Measurements from ENCODE around the gene ZNF598. TPM values are rescaled to one million over a fixed set of nuclear protein-coding genes. Genes with fewer than 3 reads are reported as not detected.

Gene ZNF598
- total RNA-seq, 3 donors from 2014 or later (not counting 1 experiment from before 2014, with no cell fraction given), result 56.1 to 71.6 (median 58.2) TPM

GRCh38 chr16:2044541-2044940 is 34.9 kb upstream of the ZNF598 start:
- ATAC-seq (no peak), DNase-seq (no peak)
- Mint-ChIP-seq H3K27me3 (ENCODE audit: low read depth in 2 of 2) (no peaks in the 10 kb centered on the region), H3K9me3 (no peaks in the 10 kb centered on the region), H3K4me3 (no peak overlapping the region), H3K36me3 (no peaks in the 10 kb centered on the region), H3K27ac (no peak overlapping the region), H3K4me1 (peaks cover 14 to 26% of the 10 kb centered on the region in 2 donors)
- WGBS (ENCODE audit: insufficient coverage), result 81% methylated on average over 22 of the region's 22 CpGs
- H3K27me3 ChIP-seq (ENCODE audit: control insufficient read depth, insufficient read depth, low read length), result no peaks in the 10 kb centered on the region
- no peak for TF ChIP-seq CTCF (IDR thresholded peaks at IDR 0.05)
- no peaks in the 10 kb centered on the region for H3K9me3 ChIP-seq (ENCODE audit: control insufficient read depth, insufficient read depth, low read length)
- intact Hi-C loops (cut with micrococcal nuclease), result no loop called here
- H3K4me1 ChIP-seq (ENCODE audit: control insufficient read depth, insufficient read depth, low read length), result peaks cover 38% of the 10 kb centered on the region
- peaks cover 2% of the 10 kb centered on the region for H3K36me3 ChIP-seq (ENCODE audit: control insufficient read depth, insufficient read depth, low read length)
- H3K4me3 ChIP-seq (ENCODE audit: low read length), result no peak overlapping the region
- no peak overlapping the region for H3K27ac ChIP-seq (ENCODE audit: low read length)

GRCh38 chr16:2043667-2044451 is 34.2 kb upstream of the ZNF598 start:
- peaks cover 13 to 25% of the 10 kb centered on the region in 2 donors for H3K4me1 Mint-ChIP-seq
- no peak overlapping the region for H3K4me3 ChIP-seq (ENCODE audit: low read length)
- WGBS (ENCODE audit: insufficient coverage), result 69% methylated on average over 26 of the region's 26 CpGs

GRCh38 chr16:2042986-2043666 is 33.5 kb upstream of the ZNF598 start:
- ATAC-seq, result no peak
- Mint-ChIP-seq H3K4me1 (peaks cover 6 to 17% of the 10 kb centered on the region in 2 donors), H3K9me3 (no peaks in the 10 kb centered on the region), H3K4me3 (no peak overlapping the region), H3K27me3 (ENCODE audit: low read depth in 2 of 2) (no peaks in the 10 kb centered on the region), H3K36me3 (no peaks in the 10 kb centered on the region), H3K27ac (peak overlapping the region in 1 of 2 donors; percentile 38)
- Histone ChIP-seq H3K27me3 (ENCODE audit: control insufficient read depth, insufficient read depth, low read length) (no peaks in the 10 kb centered on the region), H3K27ac (ENCODE audit: low read length) (no peak overlapping the region), H3K4me1 (ENCODE audit: control insufficient read depth, insufficient read depth, low read length) (peaks cover 34% of the 10 kb centered on the region), H3K4me3 (ENCODE audit: low read length) (no peak overlapping the region), H3K9me3 (ENCODE audit: control insufficient read depth, insufficient read depth, low read length) (no peaks in the 10 kb centered on the region), H3K36me3 (ENCODE audit: control insufficient read depth, insufficient read depth, low read length) (peaks cover 2% of the 10 kb centered on the region)
- intact Hi-C loops (cut with micrococcal nuclease), result no loop called here
- no peak for DNase-seq
- WGBS (ENCODE audit: insufficient coverage), result 92% methylated on average over 11 of the region's 11 CpGs
- no peak for TF ChIP-seq CTCF (IDR thresholded peaks at IDR 0.05)

More at GRCh38 chr16:2043667-2044451, 34.2 kb upstream of the ZNF598 start:
- no peaks in the 10 kb centered on the region for H3K27me3 Mint-ChIP-seq (ENCODE audit: low read depth in 2 of 2)
- H3K9me3 Mint-ChIP-seq, result no peaks in the 10 kb centered on the region
- H3K36me3 Mint-ChIP-seq, result no peaks in the 10 kb centered on the region
- no peak overlapping the region for H3K27ac ChIP-seq (ENCODE audit: low read length)
- H3K27me3 ChIP-seq (ENCODE audit: control insufficient read depth, insufficient read depth, low read length), result no peaks in the 10 kb centered on the region
- no peak overlapping the region for H3K4me3 Mint-ChIP-seq
- H3K4me1 ChIP-seq (ENCODE audit: control insufficient read depth, insufficient read depth, low read length), result peaks cover 41% of the 10 kb centered on the region
- no peaks in the 10 kb centered on the region for H3K9me3 ChIP-seq (ENCODE audit: control insufficient read depth, insufficient read depth, low read length)
- no peak overlapping the region for H3K27ac Mint-ChIP-seq
- DNase-seq (no peak), ATAC-seq (no peak)
- no peak for TF ChIP-seq CTCF (IDR thresholded peaks at IDR 0.05)
- peaks cover 2% of the 10 kb centered on the region for H3K36me3 ChIP-seq (ENCODE audit: control insufficient read depth, insufficient read depth, low read length)
- intact Hi-C loops (cut with micrococcal nuclease), result no loop called here

Data from natural killer cell (primary cell).